H9 (cell line): ENCODE results near the gene NCAPH2. TPM values are rescaled to one million over a fixed set of nuclear protein-coding genes. Genes with fewer than 3 reads are reported as not detected.

Source experiments
- DNase-seq: peaks from one replicate; pipeline ENCODE4 v3.0.0-alpha.2; 2017
- H2AFZ ChIP-seq: one replicate; pipeline ENCODE4 v1.6.1; 2013; ENCODE audit warnings: mild to moderate bottlenecking, low read length, control low read depth, moderate library complexity
- H2AK5ac ChIP-seq: 2 replicates; pipeline ENCODE4 v1.6.1; 2013; ENCODE audit warnings: low read length, control low read depth, mixed read lengths; ENCODE audit not compliant: insufficient read length
- H2BK120ac ChIP-seq: one replicate; pipeline ENCODE4 v1.6.1; 2013; ENCODE audit warnings: low read depth, mild to moderate bottlenecking, low read length, control low read depth, inconsistent platforms; ENCODE audit not compliant: poor library complexity, severe bottlenecking
- H2BK12ac ChIP-seq: 2 replicates; pipeline ENCODE4 v1.6.1; 2013; ENCODE audit warnings: low read length, control low read depth, mixed read lengths, low read depth; ENCODE audit not compliant: insufficient read length
- H2BK15ac ChIP-seq: 2 replicates; pipeline ENCODE4 v1.6.1; 2013; ENCODE audit warnings: low read depth, low read length, control low read depth
- H2BK20ac ChIP-seq: one replicate; pipeline ENCODE4 v1.6.1; 2013; ENCODE audit warnings: low read depth, mild to moderate bottlenecking, low read length, control low read depth, inconsistent platforms; ENCODE audit not compliant: poor library complexity, severe bottlenecking
- H2BK5ac ChIP-seq: 2 replicates; pipeline ENCODE4 v1.6.1; 2013; ENCODE audit warnings: low read length, control low read depth, mixed read lengths; ENCODE audit not compliant: insufficient read length
- H3K14ac ChIP-seq: 2 replicates; pipeline ENCODE4 v1.6.1; 2013; ENCODE audit warnings: low read length, control low read depth; ENCODE audit not compliant: insufficient read depth
- H3K18ac ChIP-seq: 2 replicates; pipeline ENCODE4 v1.6.1; 2013; ENCODE audit warnings: low read depth, mild to moderate bottlenecking, mixed read lengths, low read length, control low read depth; ENCODE audit not compliant: insufficient read length
- H3K23ac ChIP-seq: 2 replicates; pipeline ENCODE4 v1.6.1; 2013; ENCODE audit warnings: low read length, control low read depth, mixed read lengths, low read depth; ENCODE audit not compliant: insufficient read length
- H3K23me2 ChIP-seq: 2 replicates; pipeline ENCODE4 v1.6.1; 2013; ENCODE audit warnings: low read depth, mild to moderate bottlenecking, mixed read lengths, low read length, control low read depth; ENCODE audit not compliant: insufficient read length, poor library complexity, severe bottlenecking
- H3K27ac ChIP-seq: 2 replicates; pipeline ENCODE4 v1.5.1; 2013; ENCODE audit warnings: low read length, control low read depth, mixed read lengths, low read depth; ENCODE audit not compliant: insufficient read length
- H3K27me3 ChIP-seq: 2 replicates; pipeline ENCODE4 v1.6.1; 2013; ENCODE audit warnings: low read length, control low read depth, inconsistent platforms; ENCODE audit not compliant: insufficient read depth
- H3K4ac ChIP-seq: 2 replicates; pipeline ENCODE4 v1.6.1; 2013; ENCODE audit warnings: low read depth, mild to moderate bottlenecking, control low read depth, inconsistent platforms, low read length, moderate library complexity
- H3K4me1 ChIP-seq: 2 replicates; pipeline ENCODE4 v1.6.1; 2013; ENCODE audit warnings: low read length, control low read depth, inconsistent platforms; ENCODE audit not compliant: insufficient read depth
- H3K4me2 ChIP-seq: 2 replicates; pipeline ENCODE4 v1.6.1; 2013; ENCODE audit warnings: low read length, control low read depth, mixed read lengths; ENCODE audit not compliant: insufficient read length, insufficient read depth
- H3K56ac ChIP-seq: 2 replicates; pipeline ENCODE4 v1.6.1; 2013; ENCODE audit warnings: low read depth, mild to moderate bottlenecking, mixed read lengths, low read length, control low read depth; ENCODE audit not compliant: insufficient read length
- H3K79me1 ChIP-seq: 2 replicates; pipeline ENCODE4 v1.6.1; 2013; ENCODE audit warnings: low read depth, mild to moderate bottlenecking, moderate library complexity, low read length, control low read depth, inconsistent platforms; ENCODE audit not compliant: insufficient read depth, poor library complexity, severe bottlenecking
- H3K79me2 ChIP-seq: 2 replicates; pipeline ENCODE4 v1.6.1; 2013; ENCODE audit warnings: low read length, control low read depth, inconsistent platforms; ENCODE audit not compliant: insufficient read depth
- H3K9ac ChIP-seq: 2 replicates; pipeline ENCODE4 v1.6.1; 2013; ENCODE audit warnings: low read length, control low read depth, mixed read lengths; ENCODE audit not compliant: insufficient read length; ENCODE audit errors: extremely low read depth
- H3K9me3 ChIP-seq: one replicate; pipeline ENCODE4 v1.6.1; 2013; ENCODE audit warnings: low read depth, low read length, inconsistent platforms; ENCODE audit not compliant: control insufficient read depth
- H3T11ph ChIP-seq: one replicate; pipeline ENCODE4 v1.6.1; 2013; ENCODE audit warnings: mild to moderate bottlenecking, low read length, control low read depth, inconsistent platforms
- H4K20me1 ChIP-seq: one replicate; pipeline ENCODE4 v1.6.1; 2013; ENCODE audit not compliant: control insufficient read depth, insufficient read length, insufficient read depth
- H4K5ac ChIP-seq: 2 replicates; pipeline ENCODE4 v1.6.1; 2013; ENCODE audit warnings: low read depth, mild to moderate bottlenecking, mixed read lengths, low read length, control low read depth; ENCODE audit not compliant: insufficient read length
- H4K8ac ChIP-seq: replicated peaks from 2 replicates; pipeline ENCODE4 v1.6.1; 2013; ENCODE audit warnings: low read length, control low read depth, mixed read lengths, low read depth; ENCODE audit not compliant: insufficient read length
- H4K91ac ChIP-seq: 2 replicates; pipeline ENCODE4 v1.6.1; 2013; ENCODE audit warnings: low read depth, mild to moderate bottlenecking, moderate library complexity, mixed read lengths, low read length, control low read depth; ENCODE audit not compliant: insufficient read length
- H3K27ac Mint-ChIP-seq, 3 experiments: 2 replicates in 2 of 3; 3 replicates in 1 of 3; pipeline ENCODE4 v1.8.0; 2020 to 2021; ENCODE audit warnings: mixed read lengths in 3 of 3, mild to moderate bottlenecking in 1 of 3, moderate library complexity in 1 of 3
- H3K27me3 Mint-ChIP-seq: 2 replicates; pipeline ENCODE4 v1.8.0; 2021; ENCODE audit warnings: low read depth, mild to moderate bottlenecking, moderate library complexity, mixed read lengths
- H3K36me3 Mint-ChIP-seq, 3 experiments: 2 replicates in 2 of 3; 3 replicates in 1 of 3; pipeline ENCODE4 v1.8.0; 2020 to 2021; ENCODE audit warnings: low read depth in 3 of 3, mixed read lengths in 3 of 3; ENCODE audit not compliant: insufficient read depth in 1 of 3
- H3K4me1 Mint-ChIP-seq, 2 experiments: 2 replicates each; pipeline ENCODE4 v1.8.0; 2020; ENCODE audit warnings: mixed read lengths in 2 of 2
- H3K4me3 Mint-ChIP-seq, 2 experiments: 2 replicates in 1 of 2; 3 replicates in 1 of 2; pipeline ENCODE4 v1.8.0; 2020 to 2021; ENCODE audit warnings: mild to moderate bottlenecking in 2 of 2, mixed read lengths in 2 of 2, moderate library complexity in 1 of 2
- H3K9me3 Mint-ChIP-seq, 2 experiments: 2 replicates in 1 of 2; 3 replicates in 1 of 2; pipeline ENCODE4 v1.8.0; 2020; ENCODE audit warnings: mild to moderate bottlenecking in 2 of 2, mixed read lengths in 2 of 2, moderate library complexity in 1 of 2
- WGBS: extraction: QIAGEN DNeasy Blood & Tissue Kit; methylation state at CpG from one replicate; pipeline ENCODE4 v1.1.7; 2013; ENCODE audit warnings: missing lambda C conversion rate, low lambda C conversion rate, mixed read lengths; ENCODE audit not compliant: insufficient read length; ENCODE audit errors: extremely low coverage; 5-methylcytosine and 5-hydroxymethylcytosine counted together
- total RNA-seq: library from RNA; stranded (reverse); gene quantifications from 2 replicates; pipeline ENCODE4 v1.2.1, GENCODE V29; 2021
- TF ChIP-seq, protein P1 (sequence below): fragments of 200-600 bp; sonication (generic); conservative IDR thresholded peaks from 3 replicates; pipeline ENCODE4 v1.8.0; 2021; ENCODE audit warnings: antibody characterized with exemption, mild to moderate bottlenecking

The NCAPH2 gene
- total RNA-seq, 1 experiment from 2014 or later: 76.2 TPM

DNA sequence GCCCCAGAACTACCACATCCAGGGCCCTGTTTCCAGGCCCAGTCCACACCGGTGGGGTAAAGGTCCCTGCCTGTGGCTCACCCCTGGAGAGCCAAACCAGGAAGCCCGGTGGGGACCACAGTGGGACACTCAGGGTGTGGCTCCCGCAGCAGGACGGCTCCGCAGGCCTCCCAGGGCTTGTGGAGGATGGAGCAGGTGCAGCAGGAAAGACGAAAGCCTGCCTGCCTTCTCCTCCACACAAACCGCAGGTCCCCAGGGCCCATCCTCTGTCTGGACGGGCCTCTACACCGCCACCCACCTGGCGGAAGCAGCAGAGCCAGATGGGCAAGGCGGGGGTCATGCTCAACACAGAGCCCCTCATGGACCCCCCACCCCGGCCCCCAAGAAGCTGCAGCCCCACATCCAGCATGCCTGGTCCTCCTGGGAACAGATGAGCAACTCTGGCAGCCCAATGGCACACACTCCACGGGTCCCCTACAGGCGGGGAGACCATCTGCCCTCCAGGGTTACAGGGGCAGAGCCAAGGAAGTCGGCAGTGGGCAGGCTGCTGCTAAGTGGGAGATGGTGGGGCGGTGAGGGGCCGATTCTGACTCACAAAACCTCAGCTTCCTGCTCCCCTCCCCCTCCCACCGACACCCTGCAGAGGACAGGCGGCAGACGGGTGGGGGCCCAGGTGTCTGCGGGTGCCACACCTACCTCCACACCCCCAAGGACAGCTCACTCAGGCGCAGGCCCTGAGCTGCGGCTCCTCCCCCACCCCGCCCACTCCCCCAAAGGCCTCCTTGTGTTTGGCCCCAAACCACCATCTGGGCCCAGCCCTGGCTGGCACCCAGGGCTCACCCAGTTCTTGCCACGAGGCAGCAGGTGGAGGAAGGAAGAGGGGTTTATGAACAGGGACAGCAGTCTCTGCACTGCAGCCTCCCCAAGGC is 38.4 kb upstream of the NCAPH2 start:
- H2BK15ac ChIP-seq: no peak overlapping the region
- H3T11ph ChIP-seq: no peak overlapping the region
- H3K79me2 ChIP-seq: peaks cover 16% of the 10 kb centered on the region; the same call in 1 of the 2 replicates
- no peak overlapping the region for H4K5ac ChIP-seq
- H3K4me1 Mint-ChIP-seq: peaks cover 25 to 28% of the 10 kb centered on the region in 2 experiments
- H2BK12ac ChIP-seq: no peak overlapping the region
- DNase-seq: peak; percentile 84
- TF ChIP-seq, protein P1, sequence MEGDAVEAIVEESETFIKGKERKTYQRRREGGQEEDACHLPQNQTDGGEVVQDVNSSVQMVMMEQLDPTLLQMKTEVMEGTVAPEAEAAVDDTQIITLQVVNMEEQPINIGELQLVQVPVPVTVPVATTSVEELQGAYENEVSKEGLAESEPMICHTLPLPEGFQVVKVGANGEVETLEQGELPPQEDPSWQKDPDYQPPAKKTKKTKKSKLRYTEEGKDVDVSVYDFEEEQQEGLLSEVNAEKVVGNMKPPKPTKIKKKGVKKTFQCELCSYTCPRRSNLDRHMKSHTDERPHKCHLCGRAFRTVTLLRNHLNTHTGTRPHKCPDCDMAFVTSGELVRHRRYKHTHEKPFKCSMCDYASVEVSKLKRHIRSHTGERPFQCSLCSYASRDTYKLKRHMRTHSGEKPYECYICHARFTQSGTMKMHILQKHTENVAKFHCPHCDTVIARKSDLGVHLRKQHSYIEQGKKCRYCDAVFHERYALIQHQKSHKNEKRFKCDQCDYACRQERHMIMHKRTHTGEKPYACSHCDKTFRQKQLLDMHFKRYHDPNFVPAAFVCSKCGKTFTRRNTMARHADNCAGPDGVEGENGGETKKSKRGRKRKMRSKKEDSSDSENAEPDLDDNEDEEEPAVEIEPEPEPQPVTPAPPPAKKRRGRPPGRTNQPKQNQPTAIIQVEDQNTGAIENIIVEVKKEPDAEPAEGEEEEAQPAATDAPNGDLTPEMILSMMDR: peak; percentile 18; the same call in 1 of the 3 replicates
- H3K27me3 Mint-ChIP-seq: no peaks in the 10 kb centered on the region
- H3K9ac ChIP-seq: no peak overlapping the region
- H2BK20ac ChIP-seq: no peak overlapping the region
- no peaks in the 10 kb centered on the region for H3K9me3 Mint-ChIP-seq
- no peak overlapping the region for H4K8ac ChIP-seq
- peaks cover 14 to 34% (median 23%) of the 10 kb centered on the region in 3 experiments for H3K36me3 Mint-ChIP-seq
- whole genome bisulfite sequencing: no CpG with 5 or more reads among the region's 25 CpGs
- H4K20me1 ChIP-seq: peaks cover 4% of the 10 kb centered on the region
- H3K4me2 ChIP-seq: no peak overlapping the region
- no peak overlapping the region for H3K27ac ChIP-seq
- peaks cover 19% of the 10 kb centered on the region for H3K79me1 ChIP-seq
- H3K4me1 ChIP-seq: no peaks in the 10 kb centered on the region; the same call in 1 of the 2 replicates
- H3K14ac ChIP-seq: no peak overlapping the region; the same call in 1 of the 2 replicates
- no peak overlapping the region; a peak in 1 of 5 replicates for H3K4me3 Mint-ChIP-seq
- no peak overlapping the region; a peak in 1 of 7 replicates for H3K27ac Mint-ChIP-seq
- peaks cover 5% of the 10 kb centered on the region for H3K23me2 ChIP-seq
- no peak overlapping the region for H2AK5ac ChIP-seq
- H3K4ac ChIP-seq: no peak overlapping the region
- no peak overlapping the region for H3K23ac ChIP-seq
- no peak overlapping the region for H3K18ac ChIP-seq
- no peak overlapping the region for H2BK5ac ChIP-seq
- H2AFZ ChIP-seq: no peak overlapping the region
- no peak overlapping the region for H3K56ac ChIP-seq
- H3K9me3 ChIP-seq: no peaks in the 10 kb centered on the region
- no peaks in the 10 kb centered on the region for H3K27me3 ChIP-seq
- H2BK120ac ChIP-seq: no peak overlapping the region
- no peak overlapping the region for H4K91ac ChIP-seq
